H1 (cell line): ENCODE measurements around the gene ACTR8. TPM values are rescaled to one million over a fixed set of nuclear protein-coding genes. Genes with fewer than 3 reads are reported as not detected.

Source experiments
- CTCF ChIA-PET: fragments of 300-600 bp; sonication (Branson Sonifier 250); formaldehyde crosslinking; loops from one replicate; lab custom pipeline; 2021; ENCODE audit not compliant: partially characterized antibody; lab: Charles Lee
- POLR2A ChIA-PET: fragments of 300-600 bp; sonication (Branson Sonifier 250); formaldehyde crosslinking; loops from one replicate; lab custom pipeline; 2021; ENCODE audit warnings: inconsistent platforms; ENCODE audit not compliant: partially characterized antibody; lab: Charles Lee
- DNase-seq, 2 experiments: peaks; one replicate each; pipeline versions ENCODE4 v3.0.0 to v3.0.0-alpha.2; 2010 to 2022; ENCODE audit warnings: low spot score in 2 of 2, low read depth in 1 of 2, mixed read lengths in 1 of 2
- FAIRE-seq: peaks from 2 replicates; lab custom pipeline; 2011; peaks lifted over from hg19 to GRCh38; lab: Jason Lieb, UNC
- H2AFZ ChIP-seq: 2 replicates; pipeline ENCODE4 v1.8.1; 2012; ENCODE audit warnings: low read length, inconsistent platforms
- H2AK5ac ChIP-seq: 2 replicates; pipeline ENCODE4 v1.6.1; 2013; ENCODE audit warnings: low read depth, low read length
- H2BK120ac ChIP-seq: replicated peaks from 2 replicates; pipeline ENCODE3; 2013; ENCODE audit warnings: low read depth, low read length, inconsistent platforms
- H2BK12ac ChIP-seq: 2 replicates; pipeline ENCODE4 v1.6.1; 2013; ENCODE audit warnings: low read depth, low read length
- H2BK15ac ChIP-seq: 2 replicates; pipeline ENCODE4 v1.6.1; 2013; ENCODE audit warnings: low read length
- H2BK20ac ChIP-seq: 2 replicates; pipeline ENCODE4 v1.6.1; 2013; ENCODE audit warnings: low read length
- H2BK5ac ChIP-seq: 2 replicates; pipeline ENCODE4 v1.6.1; 2013; ENCODE audit warnings: low read depth, low read length
- H3K14ac ChIP-seq: 2 replicates; pipeline ENCODE4 v1.6.1; 2013; ENCODE audit warnings: inconsistent platforms; ENCODE audit not compliant: insufficient read length
- H3K18ac ChIP-seq: 2 replicates; pipeline ENCODE4 v1.6.1; 2013; ENCODE audit warnings: low read length; ENCODE audit errors: extremely low read depth
- H3K23ac ChIP-seq: 2 replicates; pipeline ENCODE4 v1.6.1; 2013; ENCODE audit warnings: inconsistent platforms; ENCODE audit not compliant: insufficient read length
- H3K23me2 ChIP-seq: 2 replicates; pipeline ENCODE4 v1.6.1; 2013; ENCODE audit warnings: low read depth, low read length
- H3K27ac ChIP-seq: 2 replicates; pipeline ENCODE4 v1.6.1; 2011; ENCODE audit warnings: low read depth, low read length, inconsistent platforms
- H3K27me3 ChIP-seq, 4 experiments: replicated peaks in 1 of 4; 1 replicate in 1 of 4; 2 replicates in 3 of 4; pipeline versions ENCODE4 v1.6.1 to v1.8.1; 2011 to 2013; ENCODE audit warnings: low read length in 3 of 4, mild to moderate bottlenecking in 3 of 4, inconsistent platforms in 2 of 4, mixed read lengths in 2 of 4, moderate library complexity in 1 of 4; ENCODE audit not compliant: control insufficient read depth in 3 of 4, insufficient read depth in 3 of 4; ENCODE audit errors: extremely low read depth in 1 of 4
- H3K36me3 ChIP-seq, 4 experiments: 2 replicates each; pipeline versions ENCODE4 v1.6.1 to v1.8.1; 2011 to 2013; ENCODE audit warnings: mild to moderate bottlenecking in 4 of 4, low read length in 3 of 4, moderate library complexity in 2 of 4, control low read depth in 1 of 4, inconsistent platforms in 1 of 4; ENCODE audit not compliant: insufficient read depth in 4 of 4, control insufficient read depth in 2 of 4
- H3K4ac ChIP-seq: replicated peaks from 2 replicates; pipeline ENCODE3; 2013; ENCODE audit warnings: low read length, low read depth, mixed read lengths, inconsistent platforms; ENCODE audit not compliant: insufficient read length
- H3K4me1 ChIP-seq, 4 experiments: replicated peaks in 1 of 4; 1 replicate in 1 of 4; 2 replicates in 3 of 4; pipeline versions ENCODE4 v1.6.1 to v1.8.1; 2011 to 2013; ENCODE audit warnings: low read length in 3 of 4, inconsistent platforms in 2 of 4, mixed read lengths in 1 of 4; ENCODE audit not compliant: insufficient read depth in 4 of 4, control insufficient read depth in 3 of 4
- H3K4me2 ChIP-seq, 2 experiments: 2 replicates each; pipeline versions ENCODE4 v1.6.1 to v1.8.1; 2011 to 2013; ENCODE audit warnings: low read depth in 2 of 2, low read length in 2 of 2, control low read depth in 1 of 2, inconsistent platforms in 1 of 2, mild to moderate bottlenecking in 1 of 2; ENCODE audit not compliant: insufficient read depth in 1 of 2
- H3K4me3 ChIP-seq, 4 experiments: fragments of 200-600, 300-600 bp in 1 of 4; sonication (generic), shearing (Covaris generic), sonication (Bioruptor Twin) in 1 of 4; 2 replicates each; pipeline versions ENCODE4 v1.5.1 to v1.8.1; 2011 to 2016; ENCODE audit warnings: low read length in 4 of 4, low read depth in 3 of 4, control low read depth in 2 of 4, inconsistent platforms in 2 of 4, mild to moderate bottlenecking in 2 of 4, mixed read lengths in 1 of 4, moderate library complexity in 1 of 4; ENCODE audit not compliant: insufficient read depth in 2 of 4; ENCODE audit errors: extremely low read depth in 1 of 4
- H3K56ac ChIP-seq: replicated peaks from 2 replicates; pipeline ENCODE3; 2013; ENCODE audit warnings: low read depth, mild to moderate bottlenecking, mixed read lengths, low read length, inconsistent platforms; ENCODE audit not compliant: insufficient read length
- H3K79me1 ChIP-seq: 2 replicates; pipeline ENCODE4 v1.6.1; 2013; ENCODE audit warnings: low read depth, low read length, control low read depth
- H3K79me2 ChIP-seq, 2 experiments: 2 replicates each; pipeline versions ENCODE4 v1.6.1 to v1.8.1; 2012 to 2013; ENCODE audit warnings: low read length in 2 of 2, mild to moderate bottlenecking in 2 of 2, inconsistent platforms in 1 of 2; ENCODE audit not compliant: insufficient read depth in 2 of 2, control insufficient read depth in 1 of 2
- H3K9ac ChIP-seq, 4 experiments: replicated peaks in 1 of 4; 1 replicate in 1 of 4; 2 replicates in 3 of 4; pipeline versions ENCODE4 v1.6.1 to v1.8.1; 2011 to 2013; ENCODE audit warnings: low read depth in 3 of 4, low read length in 3 of 4, control low read depth in 2 of 4, mild to moderate bottlenecking in 2 of 4, moderate library complexity in 2 of 4, inconsistent platforms in 1 of 4; ENCODE audit errors: extremely low read depth in 1 of 4
- H3K9me3 ChIP-seq, 2 experiments: 2 replicates each; pipeline versions ENCODE4 v1.6.1 to v1.8.1; 2012 to 2013; ENCODE audit warnings: mild to moderate bottlenecking in 2 of 2, moderate library complexity in 2 of 2, control low read depth in 1 of 2, inconsistent platforms in 1 of 2, low read depth in 1 of 2, low read length in 1 of 2, mixed read lengths in 1 of 2; ENCODE audit not compliant: insufficient read depth in 2 of 2
- H4K20me1 ChIP-seq, 2 experiments: replicated peaks in 1 of 2; 2 replicates each; pipeline versions ENCODE3 to v1.8.1; 2011 to 2013; ENCODE audit warnings: inconsistent platforms in 2 of 2, low read length in 2 of 2, mild to moderate bottlenecking in 1 of 2; ENCODE audit not compliant: insufficient read depth in 2 of 2, control insufficient read depth in 1 of 2
- H4K5ac ChIP-seq: 2 replicates; pipeline ENCODE4 v1.6.1; 2013; ENCODE audit warnings: low read length, low read depth, mixed read lengths, inconsistent platforms; ENCODE audit not compliant: insufficient read length
- H4K8ac ChIP-seq: 2 replicates; pipeline ENCODE4 v1.8.0; 2013; ENCODE audit warnings: mild to moderate bottlenecking, moderate library complexity, low read length, inconsistent platforms; ENCODE audit not compliant: insufficient read depth; ENCODE audit errors: extremely low read depth
- H4K91ac ChIP-seq: replicated peaks from 2 replicates; pipeline ENCODE3; 2013; ENCODE audit warnings: low read length, mixed read lengths, inconsistent platforms; ENCODE audit not compliant: insufficient read length
- CHD1 ChIP-seq: IDR thresholded peaks from 2 replicates; pipeline ENCODE4 v1.6.1; 2012; ENCODE audit warnings: low read depth, low read length, improper control_type of control experiment
- RBBP5 ChIP-seq: IDR thresholded peaks from 2 replicates; pipeline ENCODE4 v1.7.1; 2012; ENCODE audit warnings: low read depth, mild to moderate bottlenecking, inconsistent platforms, low read length, moderate library complexity, borderline replicate concordance
- WGBS, 2 experiments: shearing (Covaris generic) in 1 of 2; methylation state at CpG; one replicate each; pipeline versions ENCODE4 v1.1.6 to v1.1.7; 2013 to 2015; ENCODE audit warnings: low lambda C conversion rate in 2 of 2, mixed read lengths in 2 of 2, inconsistent platforms in 1 of 2, low coverage in 1 of 2, missing lambda C conversion rate in 1 of 2; ENCODE audit not compliant: insufficient replicate concordance in 2 of 2, insufficient coverage in 1 of 2, insufficient read length in 1 of 2; ENCODE audit errors: extremely low coverage in 1 of 2, missing lambda C conversion rate in 1 of 2; 5-methylcytosine and 5-hydroxymethylcytosine counted together
- polyA plus RNA-seq, 7 experiments: library from polyadenylated mRNA; depleted of rRNA in 3 of 7; stranded (reverse) in 5 of 7; unstranded in 2 of 7; fragments of >200 nt in 5 of 7; fragments of 200-250 nt in 2 of 7; gene quantifications; 1 replicate in 5 of 7; 2 replicates in 1 of 7; 4 replicates in 1 of 7; pipeline versions ENCODE4 v1.2.1 to v1.2.3, GENCODE V29; 2011 to 2013; ENCODE audit warnings: missing spikeins in 2 of 7, mixed read lengths in 2 of 7
- total RNA-seq: library from RNA; stranded (reverse); fragmentation: NEBNext Ultra II Directional; extraction: Animal tissue kit (Norgen Biotek cat#: 25700); gene quantifications from 2 replicates; pipeline ENCODE4 v1.2.1, GENCODE V29; 2021

Gene ACTR8
- total and polyA plus RNA-seq, 2 of the 8 experiments (the other 6 are each of a cell fraction or from before 2014, with no cell fraction given): 8.3 to 26.9 TPM

DNA sequence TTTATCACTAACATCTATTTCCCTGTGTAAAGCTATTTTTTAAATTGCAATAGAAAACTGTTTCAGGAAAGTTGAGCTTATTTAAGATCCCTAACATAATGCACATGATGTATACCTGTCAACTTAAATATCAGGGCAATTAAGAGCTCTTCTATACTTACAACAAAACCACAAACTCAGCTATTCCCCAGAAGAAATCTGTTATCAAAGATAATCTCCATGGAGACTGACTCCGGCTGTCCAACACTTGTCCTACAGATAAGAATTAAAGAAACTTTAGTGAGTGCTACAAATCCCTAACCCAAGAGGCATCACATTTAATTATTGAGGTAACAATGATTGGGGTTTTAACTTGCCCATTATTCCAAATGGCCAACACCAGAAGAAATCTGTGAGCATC lies 6.3 kb upstream of the ACTR8 start:
- H3K36me3 ChIP-seq: peaks cover 3 to 26% (median 11%) of the 10 kb centered on the region in 4 experiments; a peak in 6 of 8 replicates
- H3K9me3 ChIP-seq: no peaks in the 10 kb centered on the region
- no peaks in the 10 kb centered on the region for H3K79me1 ChIP-seq
- peaks cover 0 to 37% of the 10 kb centered on the region in 2 experiments; a peak in 3 of 4 replicates for H3K79me2 ChIP-seq
- DNase-seq (no peak), FAIRE-seq (no peak)
- H4K91ac ChIP-seq: no peak overlapping the region
- H4K5ac ChIP-seq: no peak overlapping the region
- no peak overlapping the region for H3K4me3 ChIP-seq
- 81% methylated on average over 1 of the region's 1 CpG; no CpG with 5 or more reads in 1 of the 2 experiments for WGBS, 2 experiments
- no peak overlapping the region for H2BK15ac ChIP-seq
- no peak overlapping the region for H2BK12ac ChIP-seq
- peaks cover 0 to 2% of the 10 kb centered on the region in 2 experiments for H4K20me1 ChIP-seq
- POLR2A ChIA-PET: interaction anchor here (0.6 to 1.2 kb wide), 3 partner anchors 16 to 408 kb away, joined by 3 to 4 read pairs (median 4); no protein-coding TSS in a partner anchor
- peaks cover 0 to 4% (median 2%) of the 10 kb centered on the region in 4 experiments; a peak in 3 of 7 replicates for H3K4me1 ChIP-seq
- 0 out of 2 replicates have a peak, but pooled peaks cover 3% of the 10 kb centered on the region for H3K23me2 ChIP-seq
- no peak overlapping the region for H2BK20ac ChIP-seq
- H4K8ac ChIP-seq: no peak overlapping the region
- no peak overlapping the region for H2AK5ac ChIP-seq
- H2AFZ ChIP-seq: no peak overlapping the region
- no peaks in the 10 kb centered on the region for H3K27me3 ChIP-seq
- H2BK120ac ChIP-seq: no peak overlapping the region
- no peak overlapping the region for H3K27ac ChIP-seq
- H3K56ac ChIP-seq: no peak overlapping the region
- H3K4me2 ChIP-seq: no peak overlapping the region
- H3K23ac ChIP-seq: no peak overlapping the region
- H3K18ac ChIP-seq: no peak overlapping the region
- H2BK5ac ChIP-seq: no peak overlapping the region
- no peak overlapping the region for H3K4ac ChIP-seq
- TF ChIP-seq CHD1 (no peak), RBBP5 (no peak)
- H3K9ac ChIP-seq: no peak overlapping the region
- CTCF ChIA-PET: interaction anchor here (0.9 kb wide), 1 partner anchor 43 kb away, joined by 3 read pairs; no protein-coding TSS in a partner anchor
- H3K14ac ChIP-seq: no peak overlapping the region
